HG02763 (cell line): ENCODE data around the gene ZFP57.
"Not testable (repeated sequence)": the region's sequence is repeated elsewhere in the genome, so short reads cannot be mapped to it uniquely, and the experiment has no call there.

Source experiments
- ATAC-seq: cut with Tn5 transposase; IDR thresholded peaks from one replicate; pipeline ENCODE4 v1.9.1; 2021; ENCODE audit warnings: mild to moderate bottlenecking, moderate library complexity; ENCODE audit not compliant: unreplicated experiment

ZFP57 gene

DNA sequence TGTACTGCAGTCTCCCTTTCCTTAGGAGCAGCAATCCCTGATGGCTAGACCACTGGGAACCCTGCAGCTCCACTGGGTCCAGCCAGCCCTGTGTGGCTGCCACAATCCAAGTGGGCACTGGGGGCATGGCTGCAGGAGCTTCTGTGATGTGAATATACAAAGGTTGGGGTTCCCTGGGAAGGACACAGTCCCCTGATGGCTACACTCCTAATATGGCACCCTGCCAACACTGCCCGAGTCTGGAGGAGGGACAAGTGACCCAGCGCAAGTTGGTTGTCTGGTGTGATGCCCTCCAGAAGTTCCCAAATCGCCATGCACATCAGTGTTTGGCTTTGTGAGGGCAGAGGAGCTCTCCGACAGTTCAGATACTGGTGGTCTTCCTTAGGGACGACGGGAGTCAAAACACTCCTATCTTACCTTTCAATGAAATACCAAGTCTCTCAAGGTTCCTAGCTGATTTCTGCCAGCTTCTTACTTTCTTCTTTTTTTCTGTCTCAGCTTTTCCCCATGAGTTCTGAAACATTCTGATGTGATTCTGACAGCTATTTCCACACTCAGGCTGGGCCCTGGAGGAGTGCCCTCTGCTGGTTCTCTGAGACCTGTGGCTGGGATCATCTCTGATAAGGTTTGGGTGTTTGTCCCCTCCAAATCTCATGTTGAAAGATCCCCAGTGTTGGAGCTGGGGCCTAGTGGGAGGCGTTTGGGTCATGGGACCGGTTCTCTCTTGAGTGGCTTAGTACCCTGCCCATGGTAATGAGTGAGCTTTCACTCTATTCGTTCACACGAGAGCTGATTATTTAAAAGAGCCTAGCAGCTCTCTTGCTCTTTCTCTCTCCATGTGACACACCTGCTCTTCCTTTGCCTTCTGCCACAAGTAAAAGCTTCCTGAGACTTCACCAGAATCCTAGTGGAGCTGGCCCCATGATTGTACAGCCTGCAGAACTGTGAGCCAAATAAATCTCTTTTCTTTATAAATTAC lies 15.5 kb upstream of the ZFP57 start:
- ATAC-seq: no peak

- no peak for ATAC-seq
Observed at GRCh38 chr6:29694637-29695036, 13.7 kb upstream of the ZFP57 start.

GRCh38 chr6:29685718-29686326 lies 4.9 kb upstream of the ZFP57 start:
- ATAC-seq: no peak

GRCh38 chr6:29681811-29682210 lies 859 bp upstream of the ZFP57 start:
- no peak for ATAC-seq

DNA sequence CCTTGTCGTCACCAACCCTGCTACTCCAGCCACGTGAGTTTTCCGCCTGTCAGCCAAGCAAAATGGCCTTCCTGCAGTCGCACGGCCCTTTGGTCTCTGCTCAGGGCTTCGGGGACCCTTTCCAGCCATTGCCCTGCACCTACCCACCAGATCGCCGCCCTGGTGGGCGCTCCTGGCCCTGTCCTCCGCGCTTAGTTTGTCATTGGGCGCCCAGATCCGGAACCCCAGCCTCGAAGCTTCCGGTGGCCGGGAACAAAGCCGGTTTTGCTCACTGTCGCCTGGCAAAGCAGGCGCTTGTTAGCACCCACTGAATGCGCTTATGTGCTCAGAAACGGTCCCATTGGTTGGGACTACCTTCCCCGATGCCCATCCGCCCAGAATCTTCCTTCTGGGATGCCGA lies 536 bp downstream of the ZFP57 start:
- no peak for ATAC-seq

DNA sequence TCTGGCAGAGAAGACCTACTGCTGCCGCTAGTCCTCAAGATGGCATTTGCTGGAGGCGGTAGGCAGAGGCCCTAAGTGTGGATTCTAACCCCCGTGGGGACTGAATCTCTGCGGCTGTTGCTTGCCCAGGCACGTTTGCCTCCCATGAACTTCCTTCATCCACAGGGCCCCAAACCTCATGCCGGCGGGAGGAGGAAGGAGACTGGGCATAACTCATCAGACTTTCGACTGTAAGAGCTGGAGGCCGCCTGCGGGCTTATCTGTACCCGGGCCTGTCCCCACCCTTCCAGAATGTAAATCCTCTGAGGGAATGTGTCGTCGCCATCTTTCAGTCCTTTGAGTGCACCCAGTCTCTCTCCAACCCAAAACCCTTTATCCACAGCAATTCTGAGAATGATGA lies 990 bp downstream of the ZFP57 start:
- ATAC-seq: no peak

DNA sequence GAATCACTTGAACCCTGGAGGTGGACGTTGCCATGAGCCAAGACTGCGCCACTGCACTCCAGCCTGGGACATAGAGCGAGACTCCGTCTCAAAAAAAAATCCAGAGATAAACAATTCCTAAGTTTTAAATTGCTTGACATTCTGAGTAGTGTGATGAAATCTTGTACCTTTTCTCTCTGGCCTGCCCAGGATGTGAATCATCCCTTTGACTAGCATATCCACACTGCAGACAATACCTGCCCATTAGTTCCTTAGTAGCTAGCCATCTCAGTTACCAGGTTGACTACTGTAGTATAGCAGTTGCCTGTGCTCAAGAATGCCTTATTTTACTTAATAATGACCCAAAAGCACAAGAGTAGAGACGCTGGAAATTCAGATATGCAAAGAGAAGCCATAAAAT lies 2.8 kb downstream of the ZFP57 start:
- ATAC-seq: no peak

DNA sequence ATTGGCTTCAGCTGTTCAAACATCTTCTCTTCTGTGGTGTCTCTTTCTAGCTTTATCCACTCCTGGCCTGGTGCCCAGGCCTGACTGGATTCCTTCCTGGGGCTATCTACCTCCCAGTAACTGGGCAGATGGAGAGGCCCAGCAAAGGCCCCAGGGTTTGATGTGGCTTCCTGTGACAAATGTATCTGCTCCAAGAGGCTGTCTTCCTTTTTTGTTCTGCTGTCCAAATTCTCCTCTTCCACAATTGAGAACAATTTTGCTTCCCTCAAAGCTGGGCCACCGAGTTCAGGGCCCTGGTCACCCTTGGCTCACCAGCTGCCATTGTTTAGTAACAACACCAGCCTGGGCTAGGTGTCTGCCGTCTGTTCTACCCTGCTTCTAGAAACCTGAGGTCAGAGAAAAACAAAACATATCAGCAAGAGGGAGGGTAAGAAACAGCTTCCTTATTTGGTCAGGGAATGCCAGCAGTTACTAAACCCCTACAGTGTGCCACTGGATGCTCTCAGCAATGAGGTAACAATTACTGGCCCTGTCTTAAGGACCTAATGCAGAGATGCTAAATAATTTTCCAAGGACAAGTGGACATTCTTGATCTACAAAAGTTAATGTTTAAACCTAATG lies 3.9 kb downstream of the ZFP57 start:
- ATAC-seq: no peak

GRCh38 chr6:29675561-29675960 lies 5.4 kb downstream of the ZFP57 start:
- no peak for ATAC-seq

DNA sequence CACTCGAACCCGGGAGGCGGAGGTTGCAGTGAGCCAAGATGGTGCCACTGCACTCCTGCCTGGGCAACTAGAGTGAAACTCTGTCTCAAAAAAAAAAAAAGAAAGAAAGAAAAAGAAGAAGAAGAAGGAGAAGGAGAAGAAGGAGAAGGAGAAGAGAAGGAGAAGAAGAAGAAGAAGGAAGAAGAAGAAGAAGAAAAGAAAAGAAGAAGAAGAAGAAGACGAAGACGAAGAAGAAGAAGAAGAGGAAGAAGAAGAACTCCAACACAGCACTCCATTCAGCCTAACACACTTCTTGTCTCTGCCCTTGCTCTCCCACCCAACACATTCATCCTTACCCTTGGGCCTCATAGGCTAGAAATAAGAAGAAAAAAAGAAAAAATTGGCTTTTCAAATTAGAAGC lies 6.9 kb downstream of the ZFP57 start:
- ATAC-seq: no peak

DNA sequence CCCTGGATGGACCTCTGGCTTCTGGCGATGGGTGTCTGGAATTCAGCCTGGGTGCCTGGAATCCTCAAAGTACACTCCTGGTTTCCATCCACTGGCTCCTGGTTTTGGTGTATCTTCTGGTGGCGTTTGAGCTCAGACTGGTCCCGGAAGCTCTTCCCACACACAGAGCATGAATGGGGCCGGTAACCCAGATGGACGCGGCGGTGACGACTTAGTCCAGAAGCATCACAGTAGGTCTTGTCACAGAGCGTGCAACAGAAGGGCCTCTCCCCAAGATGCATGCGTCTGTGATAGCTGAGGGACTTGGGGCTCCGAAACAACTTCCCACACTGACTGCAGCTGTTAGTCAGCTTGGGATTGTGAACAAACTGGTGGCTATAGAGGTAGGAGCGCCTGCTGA lies 7.8 kb downstream of the ZFP57 start:
- no peak for ATAC-seq

DNA sequence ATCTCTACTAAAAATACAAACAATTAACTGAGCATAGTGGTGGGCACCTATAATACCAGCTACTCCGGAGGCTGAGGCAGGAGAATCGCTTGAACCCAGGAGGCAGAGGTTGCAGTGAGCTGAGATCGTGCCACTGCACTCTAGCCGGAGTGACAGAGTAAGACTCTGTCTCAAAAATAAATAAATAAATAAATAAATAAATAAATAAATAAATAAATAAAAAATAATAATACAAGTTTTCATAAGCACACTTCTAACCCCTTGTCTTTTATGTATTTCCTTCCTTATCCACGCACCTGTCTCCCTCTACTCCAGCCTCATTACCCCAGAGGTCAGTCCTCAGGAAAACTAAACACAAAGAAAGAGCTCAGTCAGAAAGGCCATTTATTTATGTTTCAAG lies 8.8 kb downstream of the ZFP57 start:
- not testable (repeated sequence) for ATAC-seq

DNA sequence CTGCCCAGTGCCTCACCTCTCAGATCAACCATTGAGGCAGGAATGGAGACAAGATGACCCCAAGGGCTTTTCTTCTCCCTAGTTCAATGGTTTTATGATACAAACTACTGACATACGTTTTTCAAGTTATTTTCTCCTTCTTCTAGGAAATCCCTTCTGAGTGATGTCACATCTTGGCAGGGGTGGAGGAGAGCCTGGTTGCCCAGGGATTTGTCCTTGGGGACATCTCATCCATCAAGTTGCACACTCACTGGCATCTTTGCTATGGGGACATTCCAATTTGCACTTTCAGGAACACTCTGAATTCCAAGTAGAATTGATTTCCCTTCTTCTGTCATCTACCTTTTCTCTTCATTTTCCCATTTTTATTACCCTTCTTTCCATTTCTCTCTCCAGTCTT lies 9.9 kb downstream of the ZFP57 start:
- ATAC-seq: no peak

DNA sequence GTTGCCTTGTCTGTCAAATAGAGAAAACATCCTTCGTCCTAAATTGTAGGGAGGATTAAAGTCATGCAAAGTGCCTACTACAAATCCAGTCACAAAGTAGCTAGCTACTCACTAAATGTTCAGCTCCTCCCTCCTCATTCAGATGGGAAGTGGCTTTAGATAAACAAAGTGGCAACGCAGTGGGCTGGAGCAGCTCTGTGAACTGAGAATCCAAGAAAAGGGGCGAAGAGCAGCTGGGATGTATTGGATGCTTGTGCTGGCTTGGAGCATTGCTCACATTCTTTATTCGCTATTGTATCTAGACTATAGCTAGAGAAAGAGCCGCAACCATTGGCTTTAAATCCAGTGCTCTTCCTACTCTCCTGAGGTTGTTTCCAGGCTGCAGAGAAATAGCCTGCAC lies 13.8 kb downstream of the ZFP57 start:
- no peak for ATAC-seq

DNA sequence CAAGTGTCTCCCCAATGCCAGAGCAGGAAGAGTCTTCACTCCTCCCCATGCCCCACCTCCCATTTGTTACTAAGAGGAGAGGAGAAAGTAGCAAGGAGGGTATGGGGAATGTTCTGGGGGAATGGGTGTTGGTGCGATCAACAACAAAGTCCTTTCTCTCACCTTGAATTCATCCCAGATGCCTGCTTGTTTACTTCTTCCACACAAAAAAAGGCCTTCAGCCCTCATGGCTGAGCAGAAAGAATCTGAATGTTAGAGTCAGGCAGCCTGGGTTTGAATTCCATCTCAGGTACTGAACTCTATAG lies 14.2 kb downstream of the ZFP57 start:
- ATAC-seq: no peak

- ATAC-seq: no peak
Observed at GRCh38 chr6:29665942-29666825, 14.8 kb downstream of the ZFP57 start.

DNA sequence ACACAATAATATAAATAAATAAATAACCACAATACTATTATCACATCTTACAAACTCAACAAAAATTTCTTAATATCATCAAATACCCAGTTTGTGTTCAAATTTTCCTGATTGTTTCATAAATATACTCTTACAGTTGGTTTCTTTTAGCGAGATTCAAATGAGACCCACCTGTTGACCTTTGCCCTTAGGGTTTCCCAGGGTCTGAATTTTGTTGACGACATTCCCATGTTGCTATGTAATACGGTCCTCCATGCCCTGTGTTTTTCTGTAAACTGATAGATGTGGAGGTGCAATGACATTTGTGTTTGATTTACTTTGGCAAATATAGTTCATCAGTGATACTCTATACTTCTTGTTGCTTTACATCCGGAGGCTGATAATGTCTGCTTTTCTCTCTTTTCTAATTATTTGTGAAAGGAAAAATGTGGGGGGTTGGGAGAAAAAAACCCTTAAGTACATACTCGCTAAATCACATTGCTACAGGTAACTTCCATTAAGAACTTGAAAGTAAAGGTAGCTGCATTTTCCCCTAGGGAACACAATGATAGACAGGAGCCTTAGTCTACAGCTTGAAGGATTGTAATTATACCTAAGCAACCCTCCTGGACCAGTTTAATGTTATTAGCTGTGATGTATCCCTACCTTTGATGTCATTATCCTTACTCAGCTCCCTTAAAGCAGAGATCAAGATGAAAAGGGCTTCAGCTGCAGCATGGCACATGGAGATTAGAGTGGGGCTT lies 17.5 kb downstream of the ZFP57 start:
- no peak for ATAC-seq

GRCh38 chr6:29661502-29662141 lies 19.3 kb downstream of the ZFP57 start:
- ATAC-seq: not testable (repeated sequence)

- no peak for ATAC-seq
Observed at GRCh38 chr6:29661071-29661470, 19.9 kb downstream of the ZFP57 start.

- no peak for ATAC-seq
Observed at GRCh38 chr6:29656798-29657197, 24.2 kb downstream of the ZFP57 start, which contains the start of gene MOG. Gene MOG, plus strand, starts transcription at chr6:29657092. Its CDS starts 118 bp downstream, at chr6:29657210.
